Glutamatergic neuron (in vitro differentiated cells): ENCODE data around the gene NGDN. TPM values are rescaled to one million over a fixed set of nuclear protein-coding genes. Genes with fewer than 3 reads are reported as not detected.

Source experiments
- DNase-seq: peaks from one replicate; pipeline ENCODE4 v3.0.0; 2022
- H3K27ac Mint-ChIP-seq: one replicate; pipeline ENCODE4 v1.8.0; 2020; ENCODE audit warnings: mild to moderate bottlenecking, mixed read lengths, inconsistent platforms; ENCODE audit not compliant: unreplicated experiment
- H3K27me3 Mint-ChIP-seq: one replicate; pipeline ENCODE4 v1.8.0; 2020; ENCODE audit warnings: mild to moderate bottlenecking, moderate library complexity, mixed read lengths, inconsistent platforms; ENCODE audit not compliant: unreplicated experiment
- H3K36me3 Mint-ChIP-seq: one replicate; pipeline ENCODE4 v1.8.0; 2020; ENCODE audit warnings: mild to moderate bottlenecking, mixed read lengths, inconsistent platforms; ENCODE audit not compliant: unreplicated experiment
- H3K4me1 Mint-ChIP-seq: one replicate; pipeline ENCODE4 v1.8.0; 2020; ENCODE audit warnings: mild to moderate bottlenecking, low read depth, mixed read lengths, inconsistent platforms; ENCODE audit not compliant: unreplicated experiment
- H3K4me3 Mint-ChIP-seq: one replicate; pipeline ENCODE4 v1.8.0; 2020; ENCODE audit warnings: mild to moderate bottlenecking, mixed read lengths, inconsistent platforms; ENCODE audit not compliant: unreplicated experiment
- H3K9me3 Mint-ChIP-seq: one replicate; pipeline ENCODE4 v1.8.0; 2020; ENCODE audit warnings: mild to moderate bottlenecking, moderate library complexity, mixed read lengths, inconsistent platforms; ENCODE audit not compliant: unreplicated experiment
- CTCF ChIP-seq: fragments of 200-600 bp; sonication (generic); IDR thresholded peaks from one replicate; pipeline ENCODE4 v1.5.0; 2021; ENCODE audit not compliant: partially characterized antibody, unreplicated experiment
- total RNA-seq: library from RNA; stranded (reverse); fragmentation: NEBNext Ultra II Directional; extraction: Animal tissue kit (Norgen Biotek cat#: 25700); gene quantifications from one replicate; pipeline ENCODE4 v1.2.1, GENCODE V29; 2021; ENCODE audit not compliant: unreplicated experiment

NGDN gene
- total RNA-seq, 1 donor from 2014 or later: 46.5 TPM

GRCh38 chr14:23435543-23436326, 33.8 kb upstream of the NGDN start, which contains the start of gene MYH7:
TSS of gene MYH7 (minus strand) at chr14:23435660. CDS start at chr14:23433732, 1,928 bp downstream.
- Mint-ChIP-seq H3K27me3 (peaks cover 10% of the 10 kb centered on the region), H3K27ac (no peak within 1 kb of the TSS), H3K9me3 (peaks cover 4% of the 10 kb centered on the region), H3K36me3 (peaks cover 5% of the 10 kb centered on the region), H3K4me3 (no peak within 1 kb of the TSS), H3K4me1 (no peaks in the 10 kb centered on the region)
- no peak for DNase-seq
- TF ChIP-seq CTCF: no peak

DNA sequence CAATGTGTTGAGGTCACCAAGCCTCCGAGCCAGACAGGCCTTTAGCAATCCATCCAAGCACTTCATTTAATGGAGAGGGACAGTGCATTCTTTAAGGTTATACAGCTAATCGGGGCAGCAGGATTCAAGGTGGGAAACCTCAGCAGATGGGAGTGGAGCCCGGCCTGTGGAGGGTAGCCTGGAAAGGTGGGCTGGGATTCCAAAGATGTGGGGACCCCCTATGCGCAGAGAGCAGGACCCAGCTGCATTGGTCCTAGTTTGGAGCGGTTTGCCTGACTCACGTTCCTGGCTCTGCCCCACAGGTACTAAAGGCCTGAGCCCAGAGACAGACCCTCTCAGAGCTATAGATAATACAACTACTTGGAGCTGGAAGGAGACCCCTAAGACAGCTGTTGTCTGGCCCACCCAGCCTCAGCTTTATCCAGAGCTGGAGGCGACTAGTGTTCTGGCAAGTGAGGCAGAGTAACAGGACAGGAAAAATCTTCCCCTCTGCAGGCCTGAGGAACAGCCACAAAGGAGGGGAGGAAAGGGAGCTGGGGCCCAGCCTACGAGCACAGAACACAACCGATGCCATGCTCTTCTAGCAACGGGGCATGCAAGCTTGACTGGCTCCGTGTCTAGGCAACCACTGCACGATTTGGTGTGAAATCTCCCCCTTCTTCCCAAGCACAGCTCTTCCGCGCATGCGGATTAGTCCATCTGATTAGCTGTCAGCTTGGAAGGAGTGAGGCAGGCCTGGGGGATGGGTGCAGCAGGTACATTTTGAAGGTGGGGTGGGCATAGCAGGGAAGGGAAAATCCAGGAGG, 33.0 kb upstream of the NGDN start:
- H3K27ac Mint-ChIP-seq: no peak overlapping the region
- peaks cover 6% of the 10 kb centered on the region for H3K27me3 Mint-ChIP-seq
- H3K36me3 Mint-ChIP-seq: no peaks in the 10 kb centered on the region
- no peaks in the 10 kb centered on the region for H3K4me1 Mint-ChIP-seq
- no peak for TF ChIP-seq CTCF
- no peak overlapping the region for H3K4me3 Mint-ChIP-seq
- H3K9me3 Mint-ChIP-seq: peaks cover 4% of the 10 kb centered on the region
- DNase-seq: no peak

DNA sequence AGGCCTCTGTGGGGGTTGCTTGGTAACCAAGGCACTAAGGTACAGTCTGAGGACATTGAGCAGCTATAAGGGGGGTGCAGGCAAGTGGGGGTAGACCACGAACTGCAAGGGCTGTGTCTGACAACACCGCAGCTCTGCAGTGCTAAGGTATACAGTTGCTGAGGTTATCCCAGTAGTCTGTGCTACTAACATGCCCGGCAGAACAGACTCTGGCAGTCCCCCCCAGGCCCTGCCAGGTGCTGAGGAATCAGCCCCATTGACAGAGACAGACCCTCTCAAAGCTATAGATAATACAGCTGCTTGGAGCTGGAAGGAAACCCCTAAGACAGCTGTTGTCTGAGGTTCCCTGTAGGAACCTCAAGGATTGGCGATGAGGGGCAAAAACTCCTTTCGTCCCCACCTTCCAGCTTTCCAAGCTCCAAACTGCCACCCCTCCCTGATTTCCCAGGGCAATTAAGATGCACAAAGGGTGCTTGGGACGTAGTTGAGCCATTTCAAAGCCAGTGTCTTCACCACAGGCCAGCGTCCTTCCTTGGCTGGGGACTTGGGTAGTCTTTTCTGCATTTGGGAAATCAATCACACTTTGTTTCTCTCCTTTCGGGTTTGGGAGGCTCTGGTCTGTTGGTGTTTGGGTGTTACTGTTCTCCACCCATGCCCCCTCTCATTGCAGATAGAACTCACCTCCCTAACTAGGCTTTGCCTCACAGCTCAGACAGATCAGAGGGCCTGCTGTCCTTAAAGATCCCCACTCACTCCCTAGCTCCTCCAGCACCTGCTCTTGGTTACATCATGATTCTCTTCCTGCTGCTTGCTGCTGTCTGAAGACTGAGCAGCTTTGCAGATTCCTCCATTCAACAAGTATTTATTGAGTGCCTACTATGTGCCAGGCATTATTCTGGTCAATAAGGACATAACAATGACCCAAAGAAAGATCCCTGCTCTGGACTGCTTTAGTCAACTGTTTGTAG, 32.1 kb upstream of the NGDN start:
- TF ChIP-seq CTCF: no peak
- H3K27ac Mint-ChIP-seq: no peak overlapping the region
- H3K4me3 Mint-ChIP-seq: no peak overlapping the region
- H3K27me3 Mint-ChIP-seq: peaks cover 9% of the 10 kb centered on the region
- no peak for DNase-seq
- no peaks in the 10 kb centered on the region for H3K36me3 Mint-ChIP-seq
- H3K4me1 Mint-ChIP-seq: no peaks in the 10 kb centered on the region
- peaks cover 4% of the 10 kb centered on the region for H3K9me3 Mint-ChIP-seq

GRCh38 chr14:23438101-23438971, 31.2 kb upstream of the NGDN start:
- peaks cover 6% of the 10 kb centered on the region for H3K9me3 Mint-ChIP-seq
- no peaks in the 10 kb centered on the region for H3K36me3 Mint-ChIP-seq
- no peak for TF ChIP-seq CTCF
- no peak overlapping the region for H3K27ac Mint-ChIP-seq
- peaks cover 8% of the 10 kb centered on the region for H3K27me3 Mint-ChIP-seq
- no peaks in the 10 kb centered on the region for H3K4me1 Mint-ChIP-seq
- no peak for DNase-seq
- H3K4me3 Mint-ChIP-seq: no peak overlapping the region
